ENCODE results near the gene PCYT1A.

- TF ChIP-seq POLR2A (IDR thresholded peaks at IDR 0.05) = no peak
- no peak for TF ChIP-seq CTCF (IDR thresholded peaks at IDR 0.05)
- TF ChIP-seq POLR2AphosphoS5 (IDR thresholded peaks at IDR 0.05) = no peak
These were observed 60.4 kb downstream of the PCYT1A start for GRCh38 chr3:196227121-196227561.
